ENCODE data around the gene ENOPH1.
A peak's percentile ranks its signal among the peaks of the same experiment; 100 is the strongest.

ENOPH1 gene

DNA sequence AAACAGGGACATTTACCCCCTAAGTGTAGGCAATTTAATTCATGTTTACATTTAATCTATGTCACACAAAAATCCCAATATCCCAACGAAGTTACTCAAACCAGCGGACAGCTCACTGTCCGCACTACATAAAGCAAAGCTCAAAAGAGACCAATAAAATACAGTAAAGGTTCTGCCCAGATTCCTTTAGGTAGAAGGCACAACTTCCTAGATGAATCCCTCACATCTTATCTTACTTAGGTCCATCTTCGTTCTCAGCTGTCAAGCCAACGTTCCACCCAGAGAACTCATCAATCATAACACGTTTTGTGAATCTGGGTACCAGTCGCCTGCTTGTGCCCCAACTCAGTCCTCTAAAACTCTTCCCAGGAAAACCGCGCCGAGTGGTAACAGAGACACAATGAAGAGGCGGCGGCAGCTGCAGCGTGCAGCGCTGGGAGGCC lies 1.8 kb upstream of the ENOPH1 start:
- H3K4me3 ChIP-seq (ENCODE audit: low read depth, low read length): peak overlapping the region; percentile 85
- in situ Hi-C loops (cut with HindIII; ENCODE audit: low sequenced_read_pairs): no loop called here
- DNase-seq (ENCODE audit: low read depth): no peak
- TF ChIP-seq, protein P1, sequence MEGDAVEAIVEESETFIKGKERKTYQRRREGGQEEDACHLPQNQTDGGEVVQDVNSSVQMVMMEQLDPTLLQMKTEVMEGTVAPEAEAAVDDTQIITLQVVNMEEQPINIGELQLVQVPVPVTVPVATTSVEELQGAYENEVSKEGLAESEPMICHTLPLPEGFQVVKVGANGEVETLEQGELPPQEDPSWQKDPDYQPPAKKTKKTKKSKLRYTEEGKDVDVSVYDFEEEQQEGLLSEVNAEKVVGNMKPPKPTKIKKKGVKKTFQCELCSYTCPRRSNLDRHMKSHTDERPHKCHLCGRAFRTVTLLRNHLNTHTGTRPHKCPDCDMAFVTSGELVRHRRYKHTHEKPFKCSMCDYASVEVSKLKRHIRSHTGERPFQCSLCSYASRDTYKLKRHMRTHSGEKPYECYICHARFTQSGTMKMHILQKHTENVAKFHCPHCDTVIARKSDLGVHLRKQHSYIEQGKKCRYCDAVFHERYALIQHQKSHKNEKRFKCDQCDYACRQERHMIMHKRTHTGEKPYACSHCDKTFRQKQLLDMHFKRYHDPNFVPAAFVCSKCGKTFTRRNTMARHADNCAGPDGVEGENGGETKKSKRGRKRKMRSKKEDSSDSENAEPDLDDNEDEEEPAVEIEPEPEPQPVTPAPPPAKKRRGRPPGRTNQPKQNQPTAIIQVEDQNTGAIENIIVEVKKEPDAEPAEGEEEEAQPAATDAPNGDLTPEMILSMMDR (IDR thresholded peaks at IDR 0.05; ENCODE audit: low read depth, low read length, missing control alignments): no peak

DNA sequence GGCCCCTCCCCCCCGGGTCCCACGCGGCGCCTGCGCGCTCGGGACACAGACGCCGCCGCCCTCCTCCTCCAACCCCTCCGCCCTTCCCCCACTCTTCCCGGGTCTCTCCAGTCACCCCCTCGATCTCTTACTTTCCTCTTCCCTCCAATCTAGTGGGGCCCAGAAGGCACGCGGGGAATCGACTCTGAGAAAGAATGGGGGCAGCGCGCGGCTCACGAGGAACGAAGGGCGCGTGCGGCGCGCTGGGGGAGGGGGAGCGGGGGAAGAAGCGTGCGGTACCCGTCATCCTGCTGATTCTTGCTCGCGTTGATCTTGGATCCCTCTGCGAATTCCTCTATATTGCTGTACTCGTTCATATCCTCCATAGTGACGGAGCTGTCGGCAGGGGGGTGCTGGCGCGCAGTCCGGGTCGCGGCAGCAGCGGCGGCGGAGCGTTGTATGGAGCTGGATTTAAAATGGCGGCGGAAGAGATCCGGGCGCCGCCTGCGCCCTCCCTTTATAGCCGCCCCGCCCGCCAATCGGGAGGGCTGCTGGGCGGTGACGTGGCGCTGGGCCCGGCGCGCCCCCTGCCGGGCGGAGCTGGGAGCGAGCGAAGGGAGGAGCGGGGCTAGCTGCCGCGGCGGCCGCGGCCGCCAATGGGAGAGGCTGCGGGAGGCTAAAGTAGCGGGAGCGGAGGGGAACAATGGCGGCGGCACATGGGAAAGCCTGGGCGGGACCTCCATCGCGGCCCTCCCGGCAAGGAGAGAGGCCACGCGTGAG lies 1.2 kb upstream of the ENOPH1 start:
- H3K4me3 ChIP-seq (ENCODE audit: low read depth, low read length): peak overlapping the region; percentile 85
- TF ChIP-seq, protein P1 (IDR thresholded peaks at IDR 0.05; ENCODE audit: low read depth, low read length, missing control alignments): peak; percentile 79
- peak; percentile 72 for DNase-seq (ENCODE audit: low read depth)
- in situ Hi-C loops (cut with HindIII; ENCODE audit: low sequenced_read_pairs): no loop called here

DNA sequence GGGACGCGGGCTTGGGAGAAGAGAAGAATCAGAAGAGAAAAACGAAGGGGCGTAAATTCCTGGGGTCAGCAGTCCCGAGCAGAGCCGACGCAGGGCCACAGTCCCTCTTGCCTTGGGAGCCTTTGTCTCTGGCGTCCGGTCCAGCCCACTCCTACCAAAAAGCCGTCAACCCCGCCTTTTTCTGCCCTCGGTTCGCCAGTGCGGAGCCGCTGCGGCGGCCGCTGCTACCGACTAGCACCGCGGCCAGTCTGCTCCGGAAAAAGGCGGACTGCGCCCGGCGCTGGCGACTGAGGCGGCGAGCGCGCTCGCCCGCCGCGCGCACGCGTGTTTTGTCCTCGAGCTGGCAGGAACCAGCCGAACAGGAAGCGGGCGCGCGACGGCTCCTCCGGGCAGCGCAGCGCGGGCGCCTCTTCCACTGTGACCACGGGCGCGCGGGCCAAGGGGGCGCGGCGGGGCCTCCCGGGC lies 630 bp upstream of the ENOPH1 start:
- in situ Hi-C loops (cut with HindIII; ENCODE audit: low sequenced_read_pairs): no loop called here
- no peak for DNase-seq (ENCODE audit: low read depth)
- TF ChIP-seq, protein P1 (IDR thresholded peaks at IDR 0.05; ENCODE audit: low read depth, low read length, missing control alignments): no peak
- H3K4me3 ChIP-seq (ENCODE audit: low read depth, low read length): peak overlapping the region; percentile 85

DNA sequence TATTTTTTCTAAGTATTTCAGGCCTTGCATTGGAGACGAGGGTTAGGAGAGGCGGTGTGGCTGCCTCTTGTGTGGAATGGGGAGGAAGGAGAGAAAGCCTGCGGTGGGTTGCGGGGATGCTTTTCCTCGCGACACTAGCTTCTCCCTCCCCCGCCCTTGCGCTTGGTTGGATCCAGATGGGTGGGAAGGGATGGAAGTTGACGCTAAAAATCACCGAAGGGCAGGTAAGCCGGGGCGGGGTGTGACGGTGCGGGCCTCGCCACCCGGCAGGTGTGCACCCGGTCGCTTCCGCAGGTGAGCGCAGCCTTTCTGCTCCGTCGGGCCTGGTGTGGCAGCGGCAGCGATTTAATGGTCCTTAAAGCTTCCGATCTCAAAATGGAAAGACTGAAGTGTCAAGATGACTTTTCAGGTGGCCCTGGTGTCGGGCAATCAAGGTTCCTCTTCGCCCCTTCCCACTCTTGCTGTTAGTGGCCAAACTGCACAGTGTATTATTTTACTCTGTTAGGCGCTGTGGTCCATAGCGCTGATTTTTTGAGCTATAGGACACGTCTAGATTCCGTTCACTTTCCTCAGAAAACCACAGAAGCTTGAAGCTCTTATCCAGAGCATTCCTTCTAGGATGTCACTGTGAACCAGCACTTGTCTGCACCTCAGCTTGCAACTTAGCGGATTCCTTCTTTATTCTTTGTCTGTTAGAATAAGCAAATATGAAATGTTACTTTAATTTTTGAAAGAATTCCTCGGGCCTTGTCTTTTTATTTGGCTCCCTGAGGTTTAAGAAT lies 765 bp downstream of the ENOPH1 start:
- in situ Hi-C loops (cut with HindIII; ENCODE audit: low sequenced_read_pairs): no loop called here
- TF ChIP-seq, protein P1 (IDR thresholded peaks at IDR 0.05; ENCODE audit: low read depth, low read length, missing control alignments): no peak
- DNase-seq (ENCODE audit: low read depth): no peak
- peak overlapping the region; percentile 85 for H3K4me3 ChIP-seq (ENCODE audit: low read depth, low read length)

DNA sequence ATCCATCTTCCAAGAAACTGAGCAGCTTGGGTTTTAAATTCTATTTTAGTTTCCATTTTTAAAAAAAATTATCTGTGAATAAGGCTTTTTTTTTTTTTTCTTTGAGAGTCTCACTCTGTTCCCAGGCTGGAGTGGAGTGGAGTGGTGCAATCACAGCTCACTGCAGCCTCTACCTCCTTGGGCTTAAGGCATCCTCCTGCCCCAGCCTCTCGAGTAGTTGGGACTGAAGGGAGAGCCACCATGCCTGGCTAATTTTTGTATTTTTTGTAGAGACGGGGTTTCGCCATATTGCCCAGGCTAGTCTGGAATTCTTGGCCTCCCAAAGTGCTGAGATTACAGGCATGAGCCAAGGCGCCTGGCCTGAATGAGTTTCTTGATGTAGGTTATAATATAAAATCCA lies 1.4 kb downstream of the ENOPH1 start:
- DNase-seq (ENCODE audit: low read depth): no peak
- in situ Hi-C loops (cut with HindIII; ENCODE audit: low sequenced_read_pairs): no loop called here
- TF ChIP-seq, protein P1 (IDR thresholded peaks at IDR 0.05; ENCODE audit: low read depth, low read length, missing control alignments): no peak
- peak overlapping the region; percentile 85 for H3K4me3 ChIP-seq (ENCODE audit: low read depth, low read length)

DNA sequence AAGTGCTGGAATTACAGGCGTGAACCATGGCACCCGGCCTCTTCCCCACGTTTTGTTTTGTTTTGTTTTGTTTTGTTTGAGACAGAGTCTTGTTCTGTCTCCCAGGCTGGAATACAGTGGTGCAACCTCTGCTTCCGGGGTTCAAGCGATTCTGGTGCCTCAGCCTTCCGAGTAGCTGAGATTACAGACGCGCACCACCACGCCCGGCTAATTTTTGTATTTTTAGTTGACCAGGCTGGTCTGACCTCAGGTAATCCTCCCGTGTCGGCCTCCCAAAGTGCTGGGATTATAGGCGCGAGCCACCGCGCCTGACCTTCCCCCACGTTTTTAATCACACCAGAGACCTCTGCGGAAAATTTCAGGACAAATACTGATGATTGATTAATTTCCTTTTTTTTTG lies 2.2 kb downstream of the ENOPH1 start:
- H3K4me3 ChIP-seq (ENCODE audit: low read depth, low read length): no peak overlapping the region
- no peak for DNase-seq (ENCODE audit: low read depth)
- TF ChIP-seq, protein P1 (IDR thresholded peaks at IDR 0.05; ENCODE audit: low read depth, low read length, missing control alignments): no peak
- in situ Hi-C loops (cut with HindIII; ENCODE audit: low sequenced_read_pairs): no loop called here
